ENCODE results near the gene MOB3B. TPM values are rescaled to one million over a fixed set of nuclear protein-coding genes. Genes with fewer than 3 reads are reported as not detected.

Gene MOB3B
- total RNA-seq, 3 donors from 2014 or later (not counting 1 experiment from before 2014, with no cell fraction given): 0.23 to 0.30 (median 0.28) TPM

DNA sequence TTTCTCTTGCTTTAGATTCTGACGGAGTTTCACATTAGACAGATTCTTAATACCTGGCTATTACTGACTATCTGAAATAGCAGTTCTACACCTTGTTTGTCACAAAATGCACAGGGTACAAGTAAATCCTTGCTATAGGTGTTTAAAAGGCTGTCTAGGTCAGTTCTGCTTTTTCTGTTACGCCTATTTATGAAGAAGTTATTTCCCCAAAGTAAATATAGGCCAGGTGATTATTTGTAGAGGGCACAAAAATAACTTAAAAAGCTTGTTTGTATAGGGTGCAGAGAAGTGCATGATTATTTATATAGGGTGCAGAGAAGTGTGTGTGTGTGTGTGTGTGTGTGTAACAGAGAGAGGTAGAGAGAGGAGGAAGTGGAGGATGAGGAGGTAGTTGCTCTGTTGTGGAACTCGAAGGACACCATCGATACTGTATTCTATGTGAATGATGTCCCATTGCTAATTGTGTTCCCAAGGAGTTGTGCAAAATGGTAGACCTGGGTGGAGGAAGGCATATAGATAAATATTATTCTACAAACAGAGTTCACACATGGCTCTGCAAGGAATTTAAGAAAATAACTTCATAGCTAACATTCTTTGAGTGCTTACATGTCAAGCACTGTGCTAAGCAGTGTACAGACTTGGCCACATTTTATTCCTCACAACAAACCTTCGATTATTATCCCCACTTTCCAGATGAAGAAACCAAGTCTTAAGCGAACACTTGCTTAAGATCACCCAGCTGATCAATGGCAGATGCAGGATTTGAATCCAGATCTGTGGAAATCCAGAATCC is 136.4 kb downstream of the MOB3B start:
- no peaks in the 10 kb centered on the region for H3K36me3 Mint-ChIP-seq
- no peak overlapping the region for H3K4me3 Mint-ChIP-seq
- no peak overlapping the region for H3K27ac ChIP-seq (ENCODE audit: low read length)
- no peak for DNase-seq
- no peak overlapping the region for H3K4me3 ChIP-seq (ENCODE audit: low read length)
- H3K9me3 Mint-ChIP-seq: no peaks in the 10 kb centered on the region
- intact Hi-C loops (cut with micrococcal nuclease): no loop called here
- H3K27me3 ChIP-seq (ENCODE audit: control insufficient read depth, insufficient read depth, low read length): no peaks in the 10 kb centered on the region
- no peaks in the 10 kb centered on the region for H3K36me3 ChIP-seq (ENCODE audit: control insufficient read depth, insufficient read depth, low read length)
- no peaks in the 10 kb centered on the region for H3K4me1 ChIP-seq (ENCODE audit: control insufficient read depth, insufficient read depth, low read length)
- peaks cover 0 to 7% of the 10 kb centered on the region in 2 donors for H3K27me3 Mint-ChIP-seq (ENCODE audit: low read depth in 2 of 2)
- H3K4me1 Mint-ChIP-seq: no peaks in the 10 kb centered on the region
- ATAC-seq: no peak
- H3K9me3 ChIP-seq (ENCODE audit: control insufficient read depth, insufficient read depth, low read length): no peaks in the 10 kb centered on the region
- TF ChIP-seq, protein P1, sequence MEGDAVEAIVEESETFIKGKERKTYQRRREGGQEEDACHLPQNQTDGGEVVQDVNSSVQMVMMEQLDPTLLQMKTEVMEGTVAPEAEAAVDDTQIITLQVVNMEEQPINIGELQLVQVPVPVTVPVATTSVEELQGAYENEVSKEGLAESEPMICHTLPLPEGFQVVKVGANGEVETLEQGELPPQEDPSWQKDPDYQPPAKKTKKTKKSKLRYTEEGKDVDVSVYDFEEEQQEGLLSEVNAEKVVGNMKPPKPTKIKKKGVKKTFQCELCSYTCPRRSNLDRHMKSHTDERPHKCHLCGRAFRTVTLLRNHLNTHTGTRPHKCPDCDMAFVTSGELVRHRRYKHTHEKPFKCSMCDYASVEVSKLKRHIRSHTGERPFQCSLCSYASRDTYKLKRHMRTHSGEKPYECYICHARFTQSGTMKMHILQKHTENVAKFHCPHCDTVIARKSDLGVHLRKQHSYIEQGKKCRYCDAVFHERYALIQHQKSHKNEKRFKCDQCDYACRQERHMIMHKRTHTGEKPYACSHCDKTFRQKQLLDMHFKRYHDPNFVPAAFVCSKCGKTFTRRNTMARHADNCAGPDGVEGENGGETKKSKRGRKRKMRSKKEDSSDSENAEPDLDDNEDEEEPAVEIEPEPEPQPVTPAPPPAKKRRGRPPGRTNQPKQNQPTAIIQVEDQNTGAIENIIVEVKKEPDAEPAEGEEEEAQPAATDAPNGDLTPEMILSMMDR (IDR thresholded peaks at IDR 0.05): no peak
- 72% methylated on average over 5 of the region's 6 CpGs for WGBS (ENCODE audit: insufficient coverage)
- H3K27ac Mint-ChIP-seq: no peak overlapping the region

DNA sequence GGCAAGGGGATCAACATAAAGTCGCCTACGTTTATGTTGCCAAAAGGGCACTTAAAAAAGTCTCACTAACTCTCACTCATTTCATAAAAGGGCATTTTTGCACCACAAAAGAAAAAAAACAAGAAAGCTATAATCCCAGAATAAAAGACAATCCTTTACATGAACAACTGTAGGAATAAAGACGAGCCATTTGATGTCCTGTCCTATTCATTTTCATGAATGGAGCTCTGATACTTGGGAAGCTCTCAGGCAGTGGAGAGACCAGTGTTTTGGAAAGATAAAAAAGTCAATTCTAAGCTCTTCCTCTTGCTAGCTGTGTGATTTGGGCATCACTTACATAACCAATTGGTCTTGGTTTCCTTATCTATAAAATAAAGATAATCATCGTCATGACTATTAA is 137.2 kb downstream of the MOB3B start:
- TF ChIP-seq, protein P1 (IDR thresholded peaks at IDR 0.05): no peak
- Histone ChIP-seq H3K9me3 (ENCODE audit: control insufficient read depth, insufficient read depth, low read length) (no peaks in the 10 kb centered on the region), H3K27ac (ENCODE audit: low read length) (no peak overlapping the region), H3K36me3 (ENCODE audit: control insufficient read depth, insufficient read depth, low read length) (no peaks in the 10 kb centered on the region), H3K27me3 (ENCODE audit: control insufficient read depth, insufficient read depth, low read length) (no peaks in the 10 kb centered on the region), H3K4me1 (ENCODE audit: control insufficient read depth, insufficient read depth, low read length) (no peaks in the 10 kb centered on the region), H3K4me3 (ENCODE audit: low read length) (no peak overlapping the region)
- Mint-ChIP-seq H3K27ac (no peak overlapping the region), H3K36me3 (no peaks in the 10 kb centered on the region), H3K4me1 (no peaks in the 10 kb centered on the region), H3K9me3 (no peaks in the 10 kb centered on the region), H3K4me3 (no peak overlapping the region), H3K27me3 (ENCODE audit: low read depth in 2 of 2) (peaks cover 0 to 7% of the 10 kb centered on the region in 2 donors)
- WGBS (ENCODE audit: insufficient coverage): 100% methylated on average over 3 of the region's 4 CpGs
- DNase-seq: no peak
- intact Hi-C loops (cut with micrococcal nuclease): no loop called here
- ATAC-seq: no peak

DNA sequence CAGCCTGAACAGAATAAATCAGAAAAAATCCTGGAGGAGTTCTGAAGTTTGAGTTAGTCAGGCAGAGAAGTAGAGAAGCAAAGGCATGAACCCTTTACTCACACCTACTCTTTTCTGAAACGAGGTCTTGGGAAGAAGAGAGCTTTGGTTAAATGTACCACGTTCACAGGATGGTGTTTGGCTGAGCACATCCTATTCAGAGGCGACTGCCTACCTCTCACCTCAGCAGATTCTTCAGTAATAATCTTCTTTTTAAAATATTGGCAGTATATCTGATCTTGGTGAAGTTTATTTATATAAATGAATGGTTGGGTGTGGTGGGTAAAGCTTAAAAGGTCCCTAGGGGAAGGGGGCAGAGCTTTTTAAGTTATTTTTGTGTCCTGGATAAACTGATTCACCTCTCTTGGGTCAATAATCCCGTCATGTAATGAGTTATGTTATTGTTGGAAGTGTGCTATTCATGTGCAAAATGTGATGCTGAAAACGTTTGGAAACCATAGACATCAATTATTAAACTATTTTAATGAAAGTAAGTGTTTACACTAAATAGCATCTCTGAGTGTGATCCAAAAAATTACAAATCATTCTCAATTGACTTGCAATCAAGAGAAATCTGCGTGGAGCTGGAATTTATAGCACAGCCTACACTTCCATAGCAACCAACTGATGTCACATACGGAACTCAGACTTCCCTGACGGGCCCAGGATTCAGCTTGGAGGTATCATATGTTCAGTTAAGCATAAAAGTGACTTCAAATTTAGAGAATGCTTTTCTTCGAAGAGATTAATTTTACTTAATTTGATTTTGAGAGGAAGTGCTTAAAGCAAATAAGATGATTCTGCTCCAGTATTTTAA is 138.3 kb downstream of the MOB3B start:
- TF ChIP-seq, protein P1 (IDR thresholded peaks at IDR 0.05): no peak
- Histone ChIP-seq H3K4me1 (ENCODE audit: control insufficient read depth, insufficient read depth, low read length) (no peaks in the 10 kb centered on the region), H3K9me3 (ENCODE audit: control insufficient read depth, insufficient read depth, low read length) (no peaks in the 10 kb centered on the region), H3K27ac (ENCODE audit: low read length) (no peak overlapping the region), H3K27me3 (ENCODE audit: control insufficient read depth, insufficient read depth, low read length) (no peaks in the 10 kb centered on the region), H3K4me3 (ENCODE audit: low read length) (no peak overlapping the region), H3K36me3 (ENCODE audit: control insufficient read depth, insufficient read depth, low read length) (no peaks in the 10 kb centered on the region)
- no peak overlapping the region for H3K4me3 Mint-ChIP-seq
- intact Hi-C loops (cut with micrococcal nuclease): no loop called here
- ATAC-seq (no peak), DNase-seq (no peak)
- H3K27me3 Mint-ChIP-seq (ENCODE audit: low read depth in 2 of 2): peaks cover 0 to 3% of the 10 kb centered on the region in 2 donors
- no peaks in the 10 kb centered on the region for H3K36me3 Mint-ChIP-seq
- WGBS (ENCODE audit: insufficient coverage): 66% methylated on average over 3 of the region's 9 CpGs
- no peak overlapping the region for H3K27ac Mint-ChIP-seq
- H3K4me1 Mint-ChIP-seq: no peaks in the 10 kb centered on the region
- H3K9me3 Mint-ChIP-seq: no peaks in the 10 kb centered on the region

Measured in natural killer cell (primary cell).